ENCODE data around the gene CACYBP.

CACYBP gene, protein sequence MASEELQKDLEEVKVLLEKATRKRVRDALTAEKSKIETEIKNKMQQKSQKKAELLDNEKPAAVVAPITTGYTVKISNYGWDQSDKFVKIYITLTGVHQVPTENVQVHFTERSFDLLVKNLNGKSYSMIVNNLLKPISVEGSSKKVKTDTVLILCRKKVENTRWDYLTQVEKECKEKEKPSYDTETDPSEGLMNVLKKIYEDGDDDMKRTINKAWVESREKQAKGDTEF

DNA sequence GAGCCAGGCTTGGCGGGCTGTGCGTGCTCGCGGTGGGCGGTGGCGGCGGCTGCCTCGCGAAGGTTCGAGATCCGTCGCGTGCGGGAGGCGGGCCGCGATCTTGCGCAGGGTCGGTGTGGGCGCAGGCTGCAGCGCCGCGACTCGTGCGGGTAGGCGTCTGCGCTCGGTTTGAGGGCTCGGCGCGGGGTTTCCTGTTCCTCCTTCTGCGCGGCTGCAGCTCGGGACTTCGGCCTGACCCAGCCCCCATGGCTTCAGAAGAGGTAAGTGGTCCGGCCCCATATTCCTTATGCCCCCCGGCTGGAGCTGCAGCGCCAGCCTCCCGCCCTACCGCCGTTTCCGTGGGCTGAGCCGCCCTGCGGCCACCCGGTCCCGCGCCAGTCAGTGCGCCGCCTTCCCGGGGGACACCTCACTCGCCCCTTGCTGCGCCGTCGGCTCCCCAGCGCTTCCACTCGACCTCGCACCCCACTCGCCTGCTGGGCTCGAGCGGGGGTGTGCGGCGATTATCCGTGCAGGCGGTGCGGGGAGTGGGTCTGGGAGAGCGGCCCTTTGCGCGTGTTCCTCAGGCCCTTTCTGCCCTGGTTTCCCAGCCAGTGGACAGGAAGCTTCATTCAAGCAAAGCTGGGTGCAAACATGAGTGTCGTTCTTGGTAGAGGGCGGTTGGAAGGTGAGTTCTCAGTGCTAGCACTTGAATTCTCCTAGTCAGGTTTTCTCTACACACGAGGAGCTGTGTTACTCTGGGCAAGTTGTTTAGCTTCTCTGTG is at the start of gene CACYBP:
CACYBP (plus strand) TSS at position 12 of the 761 bp plus-strand sequence; CDS start at position 246, 234 bp downstream.
- no peak for DNase-seq (ENCODE audit: low read depth)

DNA sequence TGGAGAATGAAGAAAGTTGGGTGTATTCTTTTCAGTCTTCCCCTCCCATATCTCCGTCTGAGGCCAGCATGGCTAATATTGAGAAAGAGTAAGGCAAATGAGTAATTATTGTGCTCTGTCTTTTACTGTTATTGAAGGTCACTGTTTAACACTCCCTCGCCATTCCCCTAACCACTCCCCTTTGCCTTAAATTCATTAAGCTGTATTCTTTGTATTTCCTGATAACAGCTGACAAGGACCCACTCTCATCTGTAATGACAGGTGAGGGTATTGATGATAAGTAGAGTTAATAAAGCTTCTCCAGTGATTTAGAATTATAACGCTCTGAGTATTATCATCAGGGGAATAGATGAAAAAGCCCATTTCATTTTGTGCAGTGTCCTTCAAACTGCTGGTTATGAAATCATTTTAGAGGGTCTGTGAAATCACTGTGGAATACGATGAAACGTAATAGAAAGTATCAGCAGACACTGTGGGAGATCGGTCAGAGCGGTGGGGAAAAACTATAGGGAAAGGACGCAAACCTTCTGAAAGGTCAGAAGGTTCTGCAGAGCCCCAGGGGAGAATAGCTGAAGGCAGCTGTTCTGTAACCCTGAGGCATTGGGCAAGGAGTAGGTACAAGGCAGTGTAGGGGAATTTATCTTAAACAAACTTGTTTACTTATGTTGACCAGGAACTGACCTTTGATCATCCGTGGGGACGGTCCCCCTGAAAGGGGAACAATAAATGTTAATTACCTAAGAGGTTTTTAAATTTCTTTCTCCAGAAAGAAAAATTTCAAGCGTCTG is 46.3 kb upstream of the CACYBP start:
- DNase-seq (ENCODE audit: low read depth) = no peak

DNA sequence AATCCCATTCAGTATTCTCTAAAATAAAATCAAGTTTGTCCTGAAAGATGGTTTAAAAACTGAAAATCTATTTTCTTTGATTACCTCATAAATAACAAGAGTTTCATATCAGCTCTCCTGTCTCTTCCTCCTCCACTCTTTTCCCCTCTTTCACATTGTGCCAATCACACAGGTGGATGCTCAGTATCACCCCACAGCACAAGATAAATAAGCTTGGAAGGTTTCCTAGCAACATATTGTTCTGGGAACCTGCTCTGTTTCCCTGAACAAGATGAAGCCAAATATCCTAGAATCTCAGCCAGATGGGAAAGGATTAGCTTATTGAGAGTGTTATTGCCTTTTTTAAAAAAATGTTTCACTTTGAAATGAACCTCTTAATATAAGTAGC is 45.7 kb upstream of the CACYBP start:
- no peak for DNase-seq (ENCODE audit: low read depth)

DNA sequence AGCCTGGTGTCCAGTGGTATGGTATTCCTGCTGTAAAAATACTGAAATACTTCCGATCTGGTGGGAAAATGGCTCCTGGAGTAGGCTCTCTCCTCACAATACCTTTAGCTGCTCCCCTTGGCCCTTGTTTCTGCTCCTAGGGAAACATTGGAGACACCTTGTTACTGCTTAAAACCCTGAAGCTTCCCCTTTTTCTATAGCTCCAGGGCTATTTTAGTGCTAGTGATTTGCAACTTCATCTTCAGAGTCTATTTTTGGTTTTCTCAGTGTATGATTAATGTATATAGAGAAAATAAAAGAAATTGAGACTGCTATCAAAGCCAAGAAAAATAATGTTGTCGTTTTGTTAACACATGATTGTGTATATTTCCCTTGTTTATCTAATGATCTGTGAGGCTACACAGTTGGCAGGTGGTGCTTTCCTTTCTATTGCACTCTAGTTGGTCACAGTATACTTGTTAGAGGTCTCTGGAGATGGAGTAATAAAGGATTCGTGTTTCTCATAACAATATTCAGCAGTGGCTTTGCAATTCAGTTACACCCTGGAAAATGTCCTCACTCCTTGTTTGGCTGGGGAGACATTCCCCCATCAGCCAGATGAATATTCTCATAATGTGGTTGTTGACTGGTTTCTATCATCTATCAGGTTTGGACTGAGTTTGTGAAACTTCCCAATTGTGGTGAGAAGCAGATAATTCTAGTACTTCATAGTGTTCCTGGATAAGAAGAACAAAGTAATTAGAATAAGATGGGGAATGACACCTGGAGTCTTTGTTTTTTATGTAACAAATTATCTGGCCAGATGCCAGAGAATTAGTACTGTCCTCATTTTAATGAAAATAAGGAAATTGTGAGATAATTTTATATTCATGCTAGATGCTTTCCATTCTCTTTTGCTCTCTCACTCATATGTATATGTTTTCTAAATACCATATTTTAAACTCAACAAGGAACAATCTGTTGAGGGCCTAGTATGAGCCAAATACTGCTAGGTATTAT is 44.8 kb upstream of the CACYBP start:
- no peak for DNase-seq (ENCODE audit: low read depth)

DNA sequence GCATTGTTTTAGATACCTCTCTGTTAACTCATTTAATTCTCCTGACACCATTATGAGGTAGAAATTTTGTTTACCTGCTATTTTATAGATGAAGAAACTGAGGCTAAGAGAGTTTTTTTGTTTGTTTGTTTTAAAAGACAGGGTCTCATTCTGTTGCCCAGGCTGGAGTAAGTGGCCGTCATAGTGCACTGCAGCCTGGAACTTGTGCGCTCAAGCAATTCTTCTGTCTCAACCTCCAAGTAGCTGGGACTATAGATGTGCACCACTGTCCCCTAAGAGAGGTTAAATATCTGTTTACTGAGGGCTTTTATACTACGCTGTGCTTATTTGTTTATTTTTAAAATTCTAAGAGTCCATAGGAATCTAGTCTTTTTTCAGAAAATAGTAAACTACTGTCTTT is 43.7 kb upstream of the CACYBP start:
- DNase-seq (ENCODE audit: low read depth) = no peak

DNA sequence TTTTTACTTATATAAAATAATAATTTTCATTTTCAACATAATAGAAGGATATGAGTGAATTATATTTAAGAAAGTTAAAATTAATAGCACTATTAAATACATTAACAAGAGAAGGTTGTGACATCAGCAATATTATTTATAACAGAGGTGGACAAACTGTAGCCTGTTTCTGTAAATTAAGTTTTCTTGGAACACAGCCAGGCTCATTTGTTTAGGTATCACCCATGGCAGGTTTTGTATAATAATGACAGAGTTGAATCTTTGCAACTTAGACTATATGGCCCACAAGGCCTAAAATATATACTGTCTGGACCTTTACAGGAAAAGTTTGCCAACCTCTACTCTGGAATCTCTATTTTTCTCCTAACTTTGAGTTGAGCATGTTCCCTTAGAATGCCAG is 42.8 kb upstream of the CACYBP start:
- no peak for DNase-seq (ENCODE audit: low read depth)

DNA sequence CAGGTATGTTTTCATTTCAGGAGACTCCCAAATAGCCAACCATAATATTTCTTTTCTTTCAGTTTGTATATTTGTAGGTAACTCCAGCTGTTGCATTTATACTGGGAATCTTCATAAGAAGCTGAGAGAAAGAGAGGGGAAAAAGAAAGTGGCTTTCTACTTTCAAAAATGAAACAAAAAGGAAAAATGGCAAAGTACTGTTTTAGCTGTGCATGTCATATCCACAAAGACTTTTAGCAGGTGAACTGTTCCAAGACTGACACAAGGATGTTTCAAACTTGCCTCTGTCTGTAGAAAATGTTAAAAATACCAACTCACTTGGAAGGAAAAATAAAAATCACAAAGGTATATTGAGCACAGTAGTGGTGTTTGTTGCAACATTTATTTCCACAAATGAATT is 41.9 kb upstream of the CACYBP start:
- no peak for DNase-seq (ENCODE audit: low read depth)

DNA sequence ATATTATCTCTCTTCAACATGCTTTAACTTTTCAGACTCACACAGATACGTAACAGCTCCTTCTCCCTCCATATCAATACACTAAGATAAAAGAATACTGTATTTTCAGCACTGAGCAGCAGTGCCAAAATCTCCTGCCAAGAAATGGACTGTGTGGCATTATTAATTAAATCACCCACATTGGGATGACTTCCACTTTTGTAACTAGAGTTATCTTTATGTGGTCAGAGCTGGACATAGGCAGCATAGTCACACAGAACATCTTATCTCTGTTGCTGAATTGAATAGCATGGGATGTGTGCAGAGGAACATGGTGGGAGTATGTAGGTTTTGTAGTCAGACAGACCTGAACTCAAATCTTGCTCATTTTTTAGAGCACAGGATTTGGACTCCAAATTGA is 41.4 kb upstream of the CACYBP start:
- no peak for DNase-seq (ENCODE audit: low read depth)

DNA sequence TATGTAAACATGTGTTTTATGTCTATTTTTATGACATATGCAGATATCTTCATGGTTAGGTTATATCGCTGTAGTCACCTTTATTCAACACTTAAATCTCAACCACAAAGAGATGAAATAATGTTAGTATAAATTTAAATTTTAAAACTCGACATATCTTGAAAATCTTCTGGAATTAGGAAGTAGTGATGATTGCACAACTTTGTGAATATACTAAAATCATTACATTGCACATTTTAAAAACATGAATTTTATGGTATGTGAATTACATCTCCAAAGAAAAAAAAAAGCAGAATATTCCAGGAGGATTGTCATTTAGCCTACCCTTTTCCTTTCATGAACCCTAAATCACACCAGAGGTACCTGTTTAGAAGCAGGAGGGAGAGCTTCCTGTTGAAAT is 39.4 kb upstream of the CACYBP start:
- DNase-seq (ENCODE audit: low read depth) = no peak

DNA sequence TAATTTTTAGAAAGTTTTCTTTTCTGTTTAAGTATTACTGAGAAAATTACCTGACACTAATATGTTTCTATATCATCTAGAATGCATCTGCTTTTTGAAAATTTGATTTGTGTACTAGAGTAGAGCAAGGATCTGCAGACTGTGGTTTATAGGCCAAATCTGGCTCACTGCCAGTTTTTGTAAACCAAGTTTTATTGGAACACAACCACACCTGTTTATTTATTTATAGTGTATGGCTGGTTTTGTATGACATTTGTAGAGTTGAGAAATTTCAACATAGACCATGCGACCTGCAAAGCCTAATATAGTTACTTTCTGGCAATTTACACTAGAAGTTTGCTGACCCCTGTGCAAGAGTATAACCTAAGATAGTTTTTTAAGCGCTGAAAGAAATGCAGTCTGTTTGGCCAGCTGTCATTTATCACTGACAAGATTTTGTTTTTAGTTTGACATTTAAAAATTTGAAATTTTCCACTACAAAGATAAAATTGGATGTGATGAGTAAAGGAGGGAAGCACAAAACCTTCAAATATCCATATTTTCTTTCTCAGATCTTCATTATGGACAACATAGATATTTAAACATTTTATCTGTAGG is 36.1 kb upstream of the CACYBP start:
- DNase-seq (ENCODE audit: low read depth) = no peak

DNA sequence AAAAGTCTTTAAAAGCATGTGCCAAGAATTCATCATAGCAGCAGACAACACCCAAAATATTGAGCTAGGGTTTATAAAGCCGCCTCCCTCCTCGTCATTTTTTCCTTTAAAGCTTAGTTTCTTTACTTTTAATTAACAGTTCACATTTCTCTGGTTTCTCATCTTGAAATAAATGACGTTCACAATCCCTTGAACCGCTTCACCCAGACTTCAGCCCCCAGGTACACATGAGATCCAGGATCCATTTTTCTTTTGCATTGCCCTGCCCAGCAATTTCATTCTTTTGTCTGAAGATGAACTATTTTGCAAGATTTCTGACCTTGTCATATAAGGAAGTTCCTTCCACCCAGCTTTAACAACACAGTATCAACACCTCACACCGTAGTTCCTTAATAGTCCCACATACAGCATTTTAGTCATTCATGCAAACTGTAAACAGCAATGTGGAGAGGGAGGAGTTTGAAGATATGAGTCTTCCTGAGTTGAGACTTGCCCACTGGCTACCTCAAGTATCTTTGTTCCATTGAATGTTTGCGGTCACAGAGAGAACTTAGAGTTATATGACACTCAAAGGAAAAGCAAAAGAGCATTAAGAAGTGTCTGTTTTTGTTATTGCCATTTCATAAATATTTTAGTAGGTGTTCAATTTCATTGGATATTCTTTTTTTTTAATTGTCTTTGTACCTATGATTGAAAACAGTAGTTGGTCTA is 35.3 kb upstream of the CACYBP start:
- DNase-seq (ENCODE audit: low read depth) = no peak

DNA sequence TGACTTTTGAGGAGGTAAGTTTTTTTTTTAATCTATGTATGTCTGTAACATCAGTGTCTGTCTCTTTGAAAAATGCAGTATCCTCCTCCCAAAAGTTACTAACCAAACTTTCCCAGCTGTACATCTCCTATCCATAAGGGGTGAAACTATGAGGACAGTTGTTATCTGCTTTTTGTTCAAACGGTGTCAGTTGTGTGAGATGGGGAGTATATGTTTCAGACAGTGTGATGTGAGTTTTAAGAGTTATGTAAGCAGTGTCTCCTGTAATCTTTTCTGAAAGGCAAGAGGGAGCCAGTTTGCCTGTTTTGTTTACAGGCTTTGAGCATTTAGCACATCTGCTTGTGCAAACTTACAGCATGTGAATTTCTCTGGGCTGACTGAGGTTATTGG is 34.8 kb upstream of the CACYBP start:
- no peak for DNase-seq (ENCODE audit: low read depth)

DNA sequence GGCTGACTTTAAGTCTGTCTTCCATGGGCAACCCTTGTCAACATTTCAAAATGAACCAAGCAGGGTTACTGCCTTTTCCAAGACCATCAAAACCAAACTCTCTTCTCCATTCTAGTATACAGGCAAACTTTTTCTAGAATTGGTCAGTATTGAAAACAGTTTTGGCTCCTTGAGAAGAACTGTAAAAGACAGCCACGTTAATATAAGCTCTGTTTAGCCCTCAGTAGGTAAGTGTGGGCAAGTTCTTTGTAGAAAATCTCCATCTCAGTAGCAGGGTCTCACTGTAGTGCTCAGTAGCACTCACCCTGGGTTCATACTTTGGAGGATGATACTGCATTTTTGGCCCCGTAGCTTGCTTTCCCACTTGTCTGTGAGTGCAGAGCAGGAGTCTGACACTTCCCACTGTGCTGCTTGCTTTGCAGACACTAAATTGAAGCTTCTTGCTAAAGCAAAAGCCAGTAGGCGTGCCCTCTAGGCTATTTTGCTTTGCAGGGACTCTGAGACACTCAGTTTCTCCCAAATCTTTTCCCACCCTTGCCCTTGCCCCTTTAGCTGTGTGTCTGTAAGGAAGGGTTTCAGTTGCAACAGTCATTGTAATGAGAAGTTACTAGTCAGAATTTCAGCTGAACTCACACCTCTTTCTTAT is 34.3 kb upstream of the CACYBP start:
- no peak for DNase-seq (ENCODE audit: low read depth)

DNA sequence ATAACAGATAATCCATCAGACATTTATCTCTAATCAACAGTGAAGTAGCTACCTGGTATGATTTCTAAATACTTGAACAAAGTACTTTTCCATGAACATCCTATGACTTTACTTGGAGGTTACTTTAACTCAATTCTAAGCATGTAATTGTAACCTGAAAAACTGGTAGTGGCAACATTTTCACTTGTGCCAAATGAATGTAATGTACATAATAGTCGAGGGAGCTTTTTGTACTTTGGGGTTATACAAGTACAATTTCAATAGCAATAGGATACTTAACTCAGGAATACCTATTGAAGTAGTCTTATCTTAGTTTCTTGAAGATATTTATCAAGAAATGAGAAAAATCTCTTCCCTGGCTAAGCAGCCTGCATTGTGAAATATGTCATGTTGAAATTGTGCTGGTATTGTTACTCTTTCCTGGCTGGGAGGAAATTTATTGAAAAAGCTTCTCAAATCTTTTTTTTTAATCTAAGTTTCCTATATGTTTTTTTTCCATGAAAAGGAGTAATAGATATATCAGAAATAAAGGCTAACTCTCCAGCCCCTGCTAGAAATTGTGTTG is 33.7 kb upstream of the CACYBP start:
- DNase-seq (ENCODE audit: low read depth) = no peak

DNA sequence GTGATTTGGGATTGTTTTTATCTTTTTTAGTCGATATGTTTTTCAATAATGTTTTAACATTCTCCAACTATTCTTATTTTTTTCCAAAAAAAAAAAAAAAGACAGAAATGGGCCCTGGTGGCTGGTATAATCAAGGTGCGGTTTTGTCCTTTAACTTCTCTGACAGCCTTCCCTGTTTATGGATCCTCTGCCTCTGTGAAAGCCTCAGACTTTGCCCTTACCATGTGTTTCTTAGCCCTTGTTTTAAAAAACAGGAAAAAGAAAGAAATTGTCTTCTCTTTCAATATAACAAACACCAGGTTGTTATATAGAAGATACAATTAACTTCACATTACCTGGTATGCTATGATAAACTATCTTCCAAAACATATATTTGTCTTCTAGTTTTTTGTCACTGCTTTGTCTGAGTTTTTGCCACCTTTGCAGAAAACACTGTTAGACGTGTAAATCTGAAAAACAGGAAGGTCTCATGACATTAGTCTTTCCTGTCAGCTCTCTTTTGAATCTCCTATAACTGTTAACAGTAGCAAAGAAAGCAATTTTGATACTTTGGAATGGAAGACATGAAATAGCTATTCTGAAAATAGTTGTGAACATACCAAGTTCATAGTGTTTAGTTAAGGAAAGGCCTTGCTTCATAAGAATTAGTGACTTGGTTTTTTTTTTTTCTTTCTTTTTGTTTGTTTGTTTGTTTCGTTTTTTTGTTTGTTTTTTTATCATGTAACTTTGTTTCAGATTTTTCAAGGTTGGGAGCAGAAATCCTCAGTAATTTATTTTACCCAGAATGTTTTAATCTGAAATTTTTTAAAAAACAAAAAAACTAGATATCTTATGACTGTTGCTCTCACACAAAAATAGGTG is 31.7 kb upstream of the CACYBP start:
- no peak for DNase-seq (ENCODE audit: low read depth)

DNA sequence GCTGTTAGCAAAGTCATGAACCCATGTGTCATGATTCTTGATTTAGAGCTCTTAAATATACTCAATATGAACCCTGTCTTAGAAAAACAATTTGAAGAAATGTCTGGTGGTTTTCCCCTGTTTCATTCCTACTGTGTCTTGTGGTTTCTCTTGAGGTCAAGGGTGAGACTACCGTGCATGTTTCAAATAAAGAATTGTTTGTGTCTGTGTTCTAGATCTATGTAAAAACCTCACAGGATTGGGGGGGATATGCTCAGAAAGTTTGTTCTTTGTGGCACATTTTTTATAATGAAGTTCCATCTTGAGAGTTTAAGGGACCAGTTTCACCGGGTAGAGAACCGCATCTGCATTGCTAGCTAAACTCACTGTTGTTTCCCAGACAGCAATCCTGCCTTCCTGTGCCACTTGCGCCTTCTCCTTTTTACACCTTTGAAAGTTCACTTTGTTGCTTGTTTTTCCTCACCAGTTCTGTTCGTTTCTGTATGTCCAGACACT is 30.9 kb upstream of the CACYBP start:
- DNase-seq (ENCODE audit: low read depth) = no peak

DNA sequence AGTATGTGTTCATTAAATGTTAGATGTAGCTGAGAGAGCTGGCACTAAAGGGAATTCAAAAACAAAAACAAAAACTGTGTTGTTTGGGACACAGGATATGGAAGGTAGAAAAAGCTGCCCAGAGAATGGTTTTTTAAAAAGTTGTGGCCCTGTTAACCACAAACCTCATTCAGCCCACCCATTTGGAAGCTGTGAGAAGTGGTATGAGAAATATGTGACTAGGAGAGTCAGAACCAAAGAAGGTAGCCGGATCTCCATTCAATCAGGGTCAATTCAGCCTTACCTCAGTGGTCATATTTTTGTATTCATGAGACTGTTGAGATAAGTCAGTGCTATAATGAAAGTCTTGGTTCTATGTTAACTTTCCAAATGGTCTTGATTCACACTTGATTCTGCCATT is 29.8 kb upstream of the CACYBP start:
- no peak for DNase-seq (ENCODE audit: low read depth)

DNA sequence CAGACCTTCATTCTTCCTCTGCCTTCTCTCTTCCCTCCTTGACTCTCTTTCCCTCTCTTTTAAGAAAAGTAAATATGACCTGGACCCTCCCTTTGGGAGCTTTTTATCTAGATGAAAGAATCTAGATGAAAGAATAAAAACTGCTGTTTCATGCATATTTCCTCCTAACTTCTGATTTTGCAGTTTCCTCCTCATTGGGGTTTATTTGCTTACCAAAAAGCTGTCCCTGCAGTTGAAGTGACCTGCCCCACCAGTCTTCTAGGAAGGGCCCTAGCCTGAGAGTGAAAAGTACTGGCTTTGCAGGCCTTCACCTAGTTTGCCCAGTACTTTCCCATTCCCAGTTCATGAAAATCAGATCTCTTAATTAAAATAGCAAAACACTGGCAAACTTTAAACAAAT is 28.3 kb upstream of the CACYBP start:
- DNase-seq (ENCODE audit: low read depth) = no peak

DNA sequence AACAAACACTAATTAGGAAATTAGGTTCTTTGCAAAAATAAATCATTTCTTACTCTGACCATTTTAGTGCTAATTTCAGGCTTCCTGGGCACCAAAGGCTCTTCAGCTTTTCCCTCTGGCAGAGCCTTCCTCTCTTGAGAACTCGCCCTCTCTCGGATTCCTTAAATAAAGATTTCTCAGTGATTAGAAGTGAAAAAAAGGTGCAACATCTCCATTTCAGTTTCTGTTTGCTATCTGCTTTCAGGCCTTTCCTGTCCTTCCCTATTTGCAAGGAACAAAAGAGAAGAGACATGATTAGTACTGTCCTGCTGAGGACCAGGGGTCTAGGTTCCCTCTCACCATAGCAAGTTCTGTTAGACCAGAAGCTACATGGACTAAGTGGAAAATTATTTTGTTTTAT is 27.8 kb upstream of the CACYBP start:
- no peak for DNase-seq (ENCODE audit: low read depth)

All from activated T-cell treated with anti-CD3 and anti-CD28 coated beads for 48 hours (primary cell).